H1 (cell line): ENCODE results near the gene PXDN. TPM values are rescaled to one million over a fixed set of nuclear protein-coding genes. Genes with fewer than 3 reads are reported as not detected.

Source experiments
- CTCF ChIA-PET: fragments of 300-600 bp; sonication (Branson Sonifier 250); formaldehyde crosslinking; loops from one replicate; lab custom pipeline; 2021; ENCODE audit not compliant: partially characterized antibody; lab: Charles Lee
- POLR2A ChIA-PET: fragments of 300-600 bp; sonication (Branson Sonifier 250); formaldehyde crosslinking; loops from one replicate; lab custom pipeline; 2021; ENCODE audit warnings: inconsistent platforms; ENCODE audit not compliant: partially characterized antibody; lab: Charles Lee
- DNase-seq, 2 experiments: peaks; one replicate each; pipeline versions ENCODE4 v3.0.0 to v3.0.0-alpha.2; 2010 to 2022; ENCODE audit warnings: low spot score in 2 of 2, low read depth in 1 of 2, mixed read lengths in 1 of 2
- FAIRE-seq: peaks from 2 replicates; lab custom pipeline; 2011; peaks lifted over from hg19 to GRCh38; lab: Jason Lieb, UNC
- H2AFZ ChIP-seq: 2 replicates; pipeline ENCODE4 v1.8.1; 2012; ENCODE audit warnings: low read length, inconsistent platforms
- H2AK5ac ChIP-seq: 2 replicates; pipeline ENCODE4 v1.6.1; 2013; ENCODE audit warnings: low read depth, low read length
- H2BK120ac ChIP-seq: replicated peaks from 2 replicates; pipeline ENCODE3; 2013; ENCODE audit warnings: low read depth, low read length, inconsistent platforms
- H2BK12ac ChIP-seq: 2 replicates; pipeline ENCODE4 v1.6.1; 2013; ENCODE audit warnings: low read depth, low read length
- H2BK15ac ChIP-seq: 2 replicates; pipeline ENCODE4 v1.6.1; 2013; ENCODE audit warnings: low read length
- H2BK20ac ChIP-seq: 2 replicates; pipeline ENCODE4 v1.6.1; 2013; ENCODE audit warnings: low read length
- H2BK5ac ChIP-seq: 2 replicates; pipeline ENCODE4 v1.6.1; 2013; ENCODE audit warnings: low read depth, low read length
- H3K14ac ChIP-seq: 2 replicates; pipeline ENCODE4 v1.6.1; 2013; ENCODE audit warnings: inconsistent platforms; ENCODE audit not compliant: insufficient read length
- H3K18ac ChIP-seq: 2 replicates; pipeline ENCODE4 v1.6.1; 2013; ENCODE audit warnings: low read length; ENCODE audit errors: extremely low read depth
- H3K23ac ChIP-seq: 2 replicates; pipeline ENCODE4 v1.6.1; 2013; ENCODE audit warnings: inconsistent platforms; ENCODE audit not compliant: insufficient read length
- H3K23me2 ChIP-seq: 2 replicates; pipeline ENCODE4 v1.6.1; 2013; ENCODE audit warnings: low read depth, low read length
- H3K27ac ChIP-seq: 2 replicates; pipeline ENCODE4 v1.6.1; 2011; ENCODE audit warnings: low read depth, low read length, inconsistent platforms
- H3K27me3 ChIP-seq, 4 experiments: replicated peaks in 1 of 4; 1 replicate in 1 of 4; 2 replicates in 3 of 4; pipeline versions ENCODE4 v1.6.1 to v1.8.1; 2011 to 2013; ENCODE audit warnings: low read length in 3 of 4, mild to moderate bottlenecking in 3 of 4, inconsistent platforms in 2 of 4, mixed read lengths in 2 of 4, moderate library complexity in 1 of 4; ENCODE audit not compliant: control insufficient read depth in 3 of 4, insufficient read depth in 3 of 4; ENCODE audit errors: extremely low read depth in 1 of 4
- H3K36me3 ChIP-seq, 4 experiments: 2 replicates each; pipeline versions ENCODE4 v1.6.1 to v1.8.1; 2011 to 2013; ENCODE audit warnings: mild to moderate bottlenecking in 4 of 4, low read length in 3 of 4, moderate library complexity in 2 of 4, control low read depth in 1 of 4, inconsistent platforms in 1 of 4; ENCODE audit not compliant: insufficient read depth in 4 of 4, control insufficient read depth in 2 of 4
- H3K4ac ChIP-seq: replicated peaks from 2 replicates; pipeline ENCODE3; 2013; ENCODE audit warnings: low read length, low read depth, mixed read lengths, inconsistent platforms; ENCODE audit not compliant: insufficient read length
- H3K4me1 ChIP-seq, 4 experiments: replicated peaks in 1 of 4; 1 replicate in 1 of 4; 2 replicates in 3 of 4; pipeline versions ENCODE4 v1.6.1 to v1.8.1; 2011 to 2013; ENCODE audit warnings: low read length in 3 of 4, inconsistent platforms in 2 of 4, mixed read lengths in 1 of 4; ENCODE audit not compliant: insufficient read depth in 4 of 4, control insufficient read depth in 3 of 4
- H3K4me2 ChIP-seq, 2 experiments: 2 replicates each; pipeline versions ENCODE4 v1.6.1 to v1.8.1; 2011 to 2013; ENCODE audit warnings: low read depth in 2 of 2, low read length in 2 of 2, control low read depth in 1 of 2, inconsistent platforms in 1 of 2, mild to moderate bottlenecking in 1 of 2; ENCODE audit not compliant: insufficient read depth in 1 of 2
- H3K4me3 ChIP-seq, 4 experiments: fragments of 200-600, 300-600 bp in 1 of 4; sonication (generic), shearing (Covaris generic), sonication (Bioruptor Twin) in 1 of 4; 2 replicates each; pipeline versions ENCODE4 v1.5.1 to v1.8.1; 2011 to 2016; ENCODE audit warnings: low read length in 4 of 4, low read depth in 3 of 4, control low read depth in 2 of 4, inconsistent platforms in 2 of 4, mild to moderate bottlenecking in 2 of 4, mixed read lengths in 1 of 4, moderate library complexity in 1 of 4; ENCODE audit not compliant: insufficient read depth in 2 of 4; ENCODE audit errors: extremely low read depth in 1 of 4
- H3K56ac ChIP-seq: replicated peaks from 2 replicates; pipeline ENCODE3; 2013; ENCODE audit warnings: low read depth, mild to moderate bottlenecking, mixed read lengths, low read length, inconsistent platforms; ENCODE audit not compliant: insufficient read length
- H3K79me1 ChIP-seq: 2 replicates; pipeline ENCODE4 v1.6.1; 2013; ENCODE audit warnings: low read depth, low read length, control low read depth
- H3K79me2 ChIP-seq, 2 experiments: 2 replicates each; pipeline versions ENCODE4 v1.6.1 to v1.8.1; 2012 to 2013; ENCODE audit warnings: low read length in 2 of 2, mild to moderate bottlenecking in 2 of 2, inconsistent platforms in 1 of 2; ENCODE audit not compliant: insufficient read depth in 2 of 2, control insufficient read depth in 1 of 2
- H3K9ac ChIP-seq, 4 experiments: replicated peaks in 1 of 4; 1 replicate in 1 of 4; 2 replicates in 3 of 4; pipeline versions ENCODE4 v1.6.1 to v1.8.1; 2011 to 2013; ENCODE audit warnings: low read depth in 3 of 4, low read length in 3 of 4, control low read depth in 2 of 4, mild to moderate bottlenecking in 2 of 4, moderate library complexity in 2 of 4, inconsistent platforms in 1 of 4; ENCODE audit errors: extremely low read depth in 1 of 4
- H3K9me3 ChIP-seq, 2 experiments: 2 replicates each; pipeline versions ENCODE4 v1.6.1 to v1.8.1; 2012 to 2013; ENCODE audit warnings: mild to moderate bottlenecking in 2 of 2, moderate library complexity in 2 of 2, control low read depth in 1 of 2, inconsistent platforms in 1 of 2, low read depth in 1 of 2, low read length in 1 of 2, mixed read lengths in 1 of 2; ENCODE audit not compliant: insufficient read depth in 2 of 2
- H4K20me1 ChIP-seq, 2 experiments: replicated peaks in 1 of 2; 2 replicates each; pipeline versions ENCODE3 to v1.8.1; 2011 to 2013; ENCODE audit warnings: inconsistent platforms in 2 of 2, low read length in 2 of 2, mild to moderate bottlenecking in 1 of 2; ENCODE audit not compliant: insufficient read depth in 2 of 2, control insufficient read depth in 1 of 2
- H4K5ac ChIP-seq: 2 replicates; pipeline ENCODE4 v1.6.1; 2013; ENCODE audit warnings: low read length, low read depth, mixed read lengths, inconsistent platforms; ENCODE audit not compliant: insufficient read length
- H4K8ac ChIP-seq: 2 replicates; pipeline ENCODE4 v1.8.0; 2013; ENCODE audit warnings: mild to moderate bottlenecking, moderate library complexity, low read length, inconsistent platforms; ENCODE audit not compliant: insufficient read depth; ENCODE audit errors: extremely low read depth
- H4K91ac ChIP-seq: replicated peaks from 2 replicates; pipeline ENCODE3; 2013; ENCODE audit warnings: low read length, mixed read lengths, inconsistent platforms; ENCODE audit not compliant: insufficient read length
- CHD1 ChIP-seq: IDR thresholded peaks from 2 replicates; pipeline ENCODE4 v1.6.1; 2012; ENCODE audit warnings: low read depth, low read length, improper control_type of control experiment
- EP300 ChIP-seq, 2 experiments: IDR thresholded peaks; 1 replicate in 1 of 2; 2 replicates in 1 of 2; pipeline ENCODE4 v1.6.1; 2011 to 2012; ENCODE audit warnings: low read depth in 2 of 2, low read length in 2 of 2, mild to moderate bottlenecking in 2 of 2, borderline replicate concordance in 1 of 2, inconsistent platforms in 1 of 2, moderate library complexity in 1 of 2
- PHF8 ChIP-seq: fragments of 200-600 bp; sonication (generic); conservative IDR thresholded peaks from 2 replicates; pipeline ENCODE4 v1.7.1; 2012; ENCODE audit warnings: low read depth, mild to moderate bottlenecking, inconsistent platforms, low read length, moderate library complexity
- TAF1 ChIP-seq: IDR thresholded peaks from 2 replicates; pipeline ENCODE4 v1.6.1; 2011; ENCODE audit warnings: mild to moderate bottlenecking, low read depth, low read length
- TBP ChIP-seq: IDR thresholded peaks from 2 replicates; pipeline ENCODE4 v1.6.1; 2011; ENCODE audit warnings: low read depth, low read length, improper control_type of control experiment
- TCF12 ChIP-seq: IDR thresholded peaks from 2 replicates; pipeline ENCODE4 v1.6.1; 2011; ENCODE audit warnings: low read depth, mild to moderate bottlenecking, low read length
- TEAD4 ChIP-seq: IDR thresholded peaks from 2 replicates; pipeline ENCODE4 v1.6.1; 2012; ENCODE audit warnings: low read depth, low read length, inconsistent platforms, mixed read lengths
- WGBS, 2 experiments: shearing (Covaris generic) in 1 of 2; methylation state at CpG; one replicate each; pipeline versions ENCODE4 v1.1.6 to v1.1.7; 2013 to 2015; ENCODE audit warnings: low lambda C conversion rate in 2 of 2, mixed read lengths in 2 of 2, inconsistent platforms in 1 of 2, low coverage in 1 of 2, missing lambda C conversion rate in 1 of 2; ENCODE audit not compliant: insufficient replicate concordance in 2 of 2, insufficient coverage in 1 of 2, insufficient read length in 1 of 2; ENCODE audit errors: extremely low coverage in 1 of 2, missing lambda C conversion rate in 1 of 2; 5-methylcytosine and 5-hydroxymethylcytosine counted together
- polyA plus RNA-seq, 7 experiments: library from polyadenylated mRNA; depleted of rRNA in 3 of 7; stranded (reverse) in 5 of 7; unstranded in 2 of 7; fragments of >200 nt in 5 of 7; fragments of 200-250 nt in 2 of 7; gene quantifications; 1 replicate in 5 of 7; 2 replicates in 1 of 7; 4 replicates in 1 of 7; pipeline versions ENCODE4 v1.2.1 to v1.2.3, GENCODE V29; 2011 to 2013; ENCODE audit warnings: missing spikeins in 2 of 7, mixed read lengths in 2 of 7
- total RNA-seq: library from RNA; stranded (reverse); fragmentation: NEBNext Ultra II Directional; extraction: Animal tissue kit (Norgen Biotek cat#: 25700); gene quantifications from 2 replicates; pipeline ENCODE4 v1.2.1, GENCODE V29; 2021

PXDN gene
- total and polyA plus RNA-seq, 2 of the 8 experiments (the other 6 are each of a cell fraction or from before 2014, with no cell fraction given), result 104 to 141 TPM

GRCh38 chr2:1770566-1771380 lies 26.5 kb upstream of the PXDN start:
- FAIRE-seq (no peak), DNase-seq (no peak)
- 89% methylated on average over 23 of the region's 23 CpGs; no CpG with 5 or more reads in 1 of the 2 experiments for WGBS, 2 experiments
- H2BK5ac ChIP-seq, result no peak overlapping the region
- CTCF ChIA-PET, result interaction anchor here (0.7 to 7.5 kb wide), 28 partner anchors 12 to 224 kb away, joined by 3 to 133 read pairs (median 5); no protein-coding TSS in a partner anchor
- no peak overlapping the region for H3K9ac ChIP-seq
- TF ChIP-seq TCF12, result no peak
- TF ChIP-seq TBP, result no peak
- no peak for TF ChIP-seq TEAD4
- TF ChIP-seq CHD1, result no peak
- no peak for TF ChIP-seq EP300 (IDR thresholded peaks at IDR 0.05; ENCODE audit: borderline replicate concordance in 1 of 2, low read depth in 2 of 2, low read length in 2 of 2)
- TF ChIP-seq TAF1, result no peak
- TF ChIP-seq PHF8, result no peak
- no peak overlapping the region for H3K4ac ChIP-seq
- H3K27me3 ChIP-seq, result no peaks in the 10 kb centered on the region; a peak in 1 of 7 replicates
- H3K4me2 ChIP-seq, result no peak overlapping the region
- POLR2A ChIA-PET, result interaction anchor here (1.1 to 1.2 kb wide), 2 partner anchors 18 to 26 kb away, joined by 3 to 4 read pairs; partner anchors contain the start of gene PXDN
- no peaks in the 10 kb centered on the region for H3K9me3 ChIP-seq
- H3K36me3 ChIP-seq, result no peaks in the 10 kb centered on the region
- no peak overlapping the region for H4K5ac ChIP-seq
- no peak overlapping the region for H2BK120ac ChIP-seq
- H3K27ac ChIP-seq, result no peak overlapping the region
- H2BK15ac ChIP-seq, result 0 out of 2 replicates have a peak overlapping the region, but pooled peaks have one; percentile 61
- H3K4me1 ChIP-seq, result peaks cover 3 to 20% (median 14%) of the 10 kb centered on the region in 4 experiments
- no peaks in the 10 kb centered on the region for H3K23me2 ChIP-seq
- H2BK12ac ChIP-seq, result no peak overlapping the region
- 0 out of 2 replicates have a peak overlapping the region, but pooled peaks have one; percentile 28 for H2AK5ac ChIP-seq
- no peaks in the 10 kb centered on the region for H3K79me1 ChIP-seq
- H3K56ac ChIP-seq, result no peak overlapping the region
- no peak overlapping the region for H3K23ac ChIP-seq
- H4K8ac ChIP-seq, result no peak overlapping the region
- no peak overlapping the region for H3K4me3 ChIP-seq
- H4K91ac ChIP-seq, result no peak overlapping the region
- H3K18ac ChIP-seq, result no peak overlapping the region
- H3K14ac ChIP-seq, result no peak overlapping the region
- H2AFZ ChIP-seq, result no peak overlapping the region
- H2BK20ac ChIP-seq, result 0 out of 2 replicates have a peak overlapping the region, but pooled peaks have one; percentile 32
- no peaks in the 10 kb centered on the region for H3K79me2 ChIP-seq
- H4K20me1 ChIP-seq, result no peaks in the 10 kb centered on the region
